ENCODE results near the gene ATIC. TPM values are rescaled to one million over a fixed set of nuclear protein-coding genes. Genes with fewer than 3 reads are reported as not detected.

ATIC gene
- total and polyA plus RNA-seq, 10 donors: 50.5 to 165 (median 80.0) TPM

DNA sequence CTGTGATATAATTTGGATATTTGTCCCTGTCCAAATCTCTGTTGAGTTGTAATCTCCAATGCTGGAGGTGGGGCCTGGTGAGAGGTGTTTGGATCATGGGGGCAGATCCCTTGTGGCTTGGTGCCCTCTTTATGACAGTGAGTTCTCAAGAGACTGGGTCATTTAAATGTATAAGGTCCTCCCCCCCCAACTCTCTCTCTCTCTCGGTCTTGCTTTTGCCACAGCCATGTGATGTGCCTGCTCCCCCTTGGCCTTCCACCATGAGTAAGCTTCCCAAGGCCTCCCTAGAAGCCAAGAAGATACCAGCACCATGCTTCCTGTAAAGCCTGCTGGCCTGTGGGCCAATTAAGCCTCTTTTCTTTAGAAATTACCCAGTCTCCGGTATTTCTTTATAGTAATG lies 65.4 kb downstream of the ATIC start:
- H3K27ac ChIP-seq: no peak overlapping the region
- H3K36me3 ChIP-seq: peaks cover 0 to 21% (median 2%) of the 10 kb centered on the region in 6 donors
- TF ChIP-seq POLR2A (IDR thresholded peaks at IDR 0.05): no peak
- TF ChIP-seq, protein P1, sequence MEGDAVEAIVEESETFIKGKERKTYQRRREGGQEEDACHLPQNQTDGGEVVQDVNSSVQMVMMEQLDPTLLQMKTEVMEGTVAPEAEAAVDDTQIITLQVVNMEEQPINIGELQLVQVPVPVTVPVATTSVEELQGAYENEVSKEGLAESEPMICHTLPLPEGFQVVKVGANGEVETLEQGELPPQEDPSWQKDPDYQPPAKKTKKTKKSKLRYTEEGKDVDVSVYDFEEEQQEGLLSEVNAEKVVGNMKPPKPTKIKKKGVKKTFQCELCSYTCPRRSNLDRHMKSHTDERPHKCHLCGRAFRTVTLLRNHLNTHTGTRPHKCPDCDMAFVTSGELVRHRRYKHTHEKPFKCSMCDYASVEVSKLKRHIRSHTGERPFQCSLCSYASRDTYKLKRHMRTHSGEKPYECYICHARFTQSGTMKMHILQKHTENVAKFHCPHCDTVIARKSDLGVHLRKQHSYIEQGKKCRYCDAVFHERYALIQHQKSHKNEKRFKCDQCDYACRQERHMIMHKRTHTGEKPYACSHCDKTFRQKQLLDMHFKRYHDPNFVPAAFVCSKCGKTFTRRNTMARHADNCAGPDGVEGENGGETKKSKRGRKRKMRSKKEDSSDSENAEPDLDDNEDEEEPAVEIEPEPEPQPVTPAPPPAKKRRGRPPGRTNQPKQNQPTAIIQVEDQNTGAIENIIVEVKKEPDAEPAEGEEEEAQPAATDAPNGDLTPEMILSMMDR (IDR thresholded peaks at IDR 0.05 in 8 of 11, conservative IDR thresholded peaks at IDR 0.05 in 3 of 11): no peak
- TF ChIP-seq POLR2AphosphoS5 (IDR thresholded peaks at IDR 0.05): no peak
- H3K4me3 ChIP-seq: no peak overlapping the region
- H3K27me3 ChIP-seq (replicated peaks in 1 of 7): no peaks in the 10 kb centered on the region
- WGBS, 5 donors: 94 to 100% (median 96%) methylated on average over 2 of the region's 2 CpGs
- intact Hi-C loops (cut with DNase I; ENCODE audit: low total_unique reads): no loop called here
- H3K9me3 ChIP-seq: no peaks in the 10 kb centered on the region
- no peaks in the 10 kb centered on the region for H3K4me1 ChIP-seq
- DNase-seq: no peak

DNA sequence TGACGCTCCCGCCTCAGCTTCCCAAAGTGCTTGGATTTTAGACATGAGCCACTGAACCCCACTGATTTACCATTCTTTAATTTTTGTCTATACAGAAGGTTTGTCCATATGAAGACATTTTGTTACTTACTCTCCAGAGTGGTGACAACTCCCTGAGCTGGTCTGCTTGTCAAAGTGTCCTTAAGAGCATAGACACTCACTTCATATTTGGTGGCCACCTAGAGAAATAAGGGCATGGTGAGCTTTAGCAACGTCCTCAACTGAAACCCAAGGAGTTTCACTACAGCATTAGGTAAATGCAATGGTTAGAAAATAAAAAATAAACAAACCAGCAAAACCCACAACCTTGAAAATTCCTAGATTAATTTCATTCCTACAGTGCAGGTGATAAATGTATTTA lies 66.2 kb downstream of the ATIC start:
- H3K27me3 ChIP-seq (replicated peaks in 1 of 7): no peaks in the 10 kb centered on the region
- peaks cover 0 to 21% (median 2%) of the 10 kb centered on the region in 6 donors for H3K36me3 ChIP-seq
- no peak for TF ChIP-seq POLR2A (IDR thresholded peaks at IDR 0.05)
- TF ChIP-seq, protein P1 (IDR thresholded peaks at IDR 0.05 in 8 of 11, conservative IDR thresholded peaks at IDR 0.05 in 3 of 11): no peak
- no peak for TF ChIP-seq POLR2AphosphoS5 (IDR thresholded peaks at IDR 0.05)
- 88 to 98% (median 95%) methylated on average over 3 of the region's 3 CpGs for WGBS, 5 donors
- intact Hi-C loops (cut with DNase I; ENCODE audit: low total_unique reads): no loop called here
- H3K27ac ChIP-seq: no peak overlapping the region
- no peak for DNase-seq
- H3K4me1 ChIP-seq: no peaks in the 10 kb centered on the region
- no peak overlapping the region for H3K4me3 ChIP-seq
- no peaks in the 10 kb centered on the region for H3K9me3 ChIP-seq

DNA sequence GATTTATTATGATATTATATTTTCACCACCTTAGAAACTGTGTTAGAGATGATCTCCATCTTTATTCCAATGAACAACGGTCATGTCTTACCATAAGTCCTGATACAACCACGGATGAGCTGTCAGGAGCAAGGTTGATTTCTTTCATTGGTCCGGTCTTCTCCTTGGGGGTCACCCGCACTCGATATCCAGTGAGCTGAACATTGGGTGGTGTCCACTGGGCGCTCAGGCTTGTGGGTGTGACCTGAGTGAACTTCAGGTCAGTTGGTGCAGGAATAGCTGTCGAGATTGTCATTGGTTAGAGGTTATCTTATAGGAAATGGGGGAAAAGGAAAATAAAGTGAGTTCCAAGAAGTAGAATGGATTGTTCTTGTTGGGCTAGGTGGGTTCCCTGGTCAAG lies 67.2 kb downstream of the ATIC start:
- Histone ChIP-seq H3K36me3 (peaks cover 0 to 15% (median 2%) of the 10 kb centered on the region in 6 donors), H3K27me3 (replicated peaks in 1 of 7) (no peaks in the 10 kb centered on the region), H3K27ac (no peak overlapping the region), H3K4me3 (no peak overlapping the region), H3K9me3 (no peaks in the 10 kb centered on the region), H3K4me1 (no peaks in the 10 kb centered on the region)
- TF ChIP-seq, protein P1 (IDR thresholded peaks at IDR 0.05 in 8 of 11, conservative IDR thresholded peaks at IDR 0.05 in 3 of 11): no peak
- no peak for TF ChIP-seq POLR2A (IDR thresholded peaks at IDR 0.05)
- no peak for TF ChIP-seq POLR2AphosphoS5 (IDR thresholded peaks at IDR 0.05)
- no peak for DNase-seq
- WGBS, 5 donors: 88 to 94% (median 91%) methylated on average over 7 of the region's 7 CpGs
- intact Hi-C loops (cut with DNase I; ENCODE audit: low total_unique reads): no loop called here

DNA sequence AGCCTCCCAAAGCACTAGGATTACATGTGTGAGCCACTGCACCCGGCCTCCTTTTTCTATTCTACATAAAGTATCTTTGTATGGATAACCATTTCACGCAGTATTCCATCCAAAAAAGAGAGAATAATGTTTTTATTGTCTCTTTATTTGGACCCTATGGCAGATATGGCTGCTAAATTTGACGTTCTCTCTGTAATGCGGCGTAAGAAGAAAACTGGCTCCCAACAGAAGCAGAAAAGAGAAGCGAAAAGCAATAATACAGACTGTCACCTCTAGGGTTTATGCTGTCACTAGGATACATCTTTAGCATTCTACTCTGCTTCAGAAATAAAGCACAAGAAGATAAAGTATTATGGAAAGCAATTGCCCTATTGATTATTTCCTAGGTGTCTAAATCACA lies 68.1 kb downstream of the ATIC start:
- H3K4me1 ChIP-seq: no peaks in the 10 kb centered on the region
- no peak overlapping the region for H3K27ac ChIP-seq
- no peaks in the 10 kb centered on the region for H3K27me3 ChIP-seq (replicated peaks in 1 of 7)
- peaks cover 0 to 5% (median 2%) of the 10 kb centered on the region in 6 donors for H3K36me3 ChIP-seq
- 93 to 98% (median 96%) methylated on average over 6 of the region's 6 CpGs for WGBS, 5 donors
- TF ChIP-seq, protein P1 (IDR thresholded peaks at IDR 0.05 in 8 of 11, conservative IDR thresholded peaks at IDR 0.05 in 3 of 11): no peak
- no peak for TF ChIP-seq POLR2AphosphoS5 (IDR thresholded peaks at IDR 0.05)
- no peak for TF ChIP-seq POLR2A (IDR thresholded peaks at IDR 0.05)
- H3K4me3 ChIP-seq: no peak overlapping the region
- H3K9me3 ChIP-seq: no peaks in the 10 kb centered on the region
- DNase-seq: no peak
- intact Hi-C loops (cut with DNase I; ENCODE audit: low total_unique reads): no loop called here
